ENCODE data around the gene CCL28.
"Not testable (repeated sequence)": the region's sequence is repeated elsewhere in the genome, so short reads cannot be mapped to it uniquely, and the experiment has no call there.

Gene CCL28, protein sequence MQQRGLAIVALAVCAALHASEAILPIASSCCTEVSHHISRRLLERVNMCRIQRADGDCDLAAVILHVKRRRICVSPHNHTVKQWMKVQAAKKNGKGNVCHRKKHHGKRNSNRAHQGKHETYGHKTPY

DNA sequence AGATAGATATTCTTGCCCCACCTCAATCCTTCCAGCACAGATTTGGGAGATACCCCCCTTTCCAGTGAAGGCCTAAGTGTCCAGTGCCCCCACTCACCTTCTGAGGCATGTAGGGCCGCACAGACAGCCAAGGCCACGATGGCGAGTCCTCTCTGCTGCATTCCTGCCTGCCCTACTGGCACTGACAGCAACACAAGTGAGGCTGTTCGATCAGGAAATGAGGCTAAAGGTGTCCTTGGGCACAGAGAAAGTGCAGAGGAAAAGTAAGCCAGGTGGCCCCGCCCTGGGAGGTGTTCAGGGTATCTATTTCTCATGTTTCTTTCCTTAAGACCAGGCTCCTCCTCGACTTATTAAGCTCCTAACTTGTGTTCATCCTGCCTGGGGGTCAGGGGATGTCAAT is at the start of gene CCL28:
CCL28 (minus strand) TSS at position 236 of the 400 bp plus-strand sequence; CDS start at position 161, 75 bp downstream.
- DNase-seq (ENCODE audit: low read depth in 2 of 3, low spot score in 1 of 3) = no peak

DNA sequence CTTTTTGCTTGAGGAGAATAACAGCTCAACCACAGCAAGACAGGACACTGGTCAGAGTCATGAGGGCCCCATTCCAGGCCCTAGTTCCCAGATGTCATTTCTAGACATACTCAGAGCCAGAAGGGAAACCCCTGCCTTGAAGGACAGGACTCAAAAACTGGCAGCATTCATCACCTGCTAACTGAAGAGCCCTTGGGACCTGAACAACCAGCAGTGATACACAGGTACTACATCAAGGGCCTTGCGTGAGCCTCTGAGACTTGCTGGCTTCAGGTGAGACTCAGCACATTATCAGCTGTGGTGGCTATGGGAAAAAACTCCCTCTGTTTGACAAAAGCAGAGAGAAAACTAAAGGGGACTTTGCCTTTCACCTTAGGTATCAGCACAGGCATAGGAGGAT is 48.9 kb upstream of the CCL28 start:
- no peak for DNase-seq (ENCODE audit: low read depth in 2 of 3, low spot score in 1 of 3)

DNA sequence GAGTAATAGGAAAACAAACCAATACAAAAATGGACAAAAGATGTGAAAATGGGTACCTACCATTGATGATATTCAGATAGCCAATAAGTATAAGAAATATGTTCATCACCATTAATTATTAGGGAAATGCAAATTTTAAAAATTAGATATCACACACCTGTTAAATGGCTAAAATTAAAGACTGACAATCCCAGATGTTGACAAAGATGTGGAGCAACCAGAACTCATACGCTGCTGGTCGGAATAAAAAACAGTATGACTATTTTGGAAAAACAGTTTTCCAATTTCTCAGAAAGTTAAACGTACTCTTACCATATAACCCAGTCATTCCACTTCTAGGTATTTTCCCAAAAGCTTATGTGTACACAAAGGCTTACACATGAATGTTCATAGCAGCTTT is 44.4 kb upstream of the CCL28 start:
- DNase-seq (ENCODE audit: low read depth in 2 of 3, low spot score in 1 of 3) = no peak

DNA sequence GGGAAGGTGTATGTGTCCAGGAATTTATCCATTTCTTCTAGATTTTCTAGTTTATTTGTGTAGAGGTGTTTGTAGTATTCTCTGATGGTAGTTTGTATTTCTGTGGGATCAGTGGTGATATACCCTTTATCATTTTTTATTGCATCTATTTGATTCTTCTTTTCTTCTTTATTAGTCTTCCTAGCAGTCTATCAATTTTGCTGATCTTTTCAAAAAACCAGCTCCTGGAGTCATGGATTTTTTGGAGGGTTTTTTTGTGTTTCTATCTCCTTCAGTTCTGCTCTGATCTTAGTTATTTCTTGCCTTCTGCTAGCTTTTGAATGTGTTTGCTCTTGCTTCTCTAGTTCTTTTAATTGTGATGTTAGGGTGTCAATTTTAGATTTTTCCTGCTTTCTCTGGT is 29.4 kb upstream of the CCL28 start:
- DNase-seq (ENCODE audit: low read depth in 2 of 3, low spot score in 1 of 3) = not testable (repeated sequence)

DNA sequence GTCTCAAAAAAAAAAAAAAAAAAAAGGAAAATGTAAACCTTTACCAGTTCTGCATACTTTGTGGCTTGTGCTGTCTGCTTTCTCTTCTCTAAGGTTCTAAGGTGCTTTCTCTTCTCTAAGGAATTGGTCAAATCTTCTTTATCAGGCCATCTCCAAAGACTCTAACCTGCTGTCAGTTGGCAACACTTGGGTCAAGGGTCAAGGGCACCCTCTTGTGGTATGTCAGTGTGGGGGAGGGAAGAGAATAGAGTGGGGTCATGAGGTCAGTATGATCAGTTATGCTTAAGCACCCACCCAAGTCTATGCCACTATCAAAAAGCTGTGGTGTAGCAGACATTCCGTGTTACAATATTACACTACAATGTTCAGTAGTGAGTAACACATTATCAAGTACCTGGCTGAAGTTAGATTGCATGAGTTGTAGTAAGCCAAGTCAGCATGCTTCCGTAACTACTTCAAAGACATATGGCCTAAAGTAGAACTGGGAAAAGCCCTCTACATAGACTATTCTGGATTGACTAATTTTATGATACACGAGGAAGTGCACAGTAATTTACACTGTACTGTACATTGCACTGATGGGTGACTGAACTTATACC is 25.0 kb upstream of the CCL28 start:
- no peak for DNase-seq (ENCODE audit: low read depth in 2 of 3, low spot score in 1 of 3)

DNA sequence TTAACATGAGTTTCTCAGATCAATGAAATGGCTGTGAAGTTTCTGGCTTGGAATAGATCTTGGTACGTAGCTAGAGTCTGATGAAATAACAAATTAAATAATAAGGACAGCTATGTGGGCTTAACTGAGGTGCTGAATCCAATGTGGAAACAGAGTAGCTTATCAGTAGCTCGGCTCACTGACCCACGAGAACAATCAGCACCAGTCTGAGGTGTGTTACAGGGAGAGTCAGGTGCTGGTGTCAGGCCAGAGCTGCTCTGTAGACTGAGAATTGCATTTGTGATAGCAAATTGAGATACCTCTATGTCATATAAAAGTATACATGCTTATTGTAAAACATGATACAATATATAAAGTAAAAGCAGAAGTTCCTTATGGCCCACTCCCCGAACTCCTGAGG is 21.2 kb upstream of the CCL28 start:
- DNase-seq (ENCODE audit: low read depth in 2 of 3, low spot score in 1 of 3) = no peak

DNA sequence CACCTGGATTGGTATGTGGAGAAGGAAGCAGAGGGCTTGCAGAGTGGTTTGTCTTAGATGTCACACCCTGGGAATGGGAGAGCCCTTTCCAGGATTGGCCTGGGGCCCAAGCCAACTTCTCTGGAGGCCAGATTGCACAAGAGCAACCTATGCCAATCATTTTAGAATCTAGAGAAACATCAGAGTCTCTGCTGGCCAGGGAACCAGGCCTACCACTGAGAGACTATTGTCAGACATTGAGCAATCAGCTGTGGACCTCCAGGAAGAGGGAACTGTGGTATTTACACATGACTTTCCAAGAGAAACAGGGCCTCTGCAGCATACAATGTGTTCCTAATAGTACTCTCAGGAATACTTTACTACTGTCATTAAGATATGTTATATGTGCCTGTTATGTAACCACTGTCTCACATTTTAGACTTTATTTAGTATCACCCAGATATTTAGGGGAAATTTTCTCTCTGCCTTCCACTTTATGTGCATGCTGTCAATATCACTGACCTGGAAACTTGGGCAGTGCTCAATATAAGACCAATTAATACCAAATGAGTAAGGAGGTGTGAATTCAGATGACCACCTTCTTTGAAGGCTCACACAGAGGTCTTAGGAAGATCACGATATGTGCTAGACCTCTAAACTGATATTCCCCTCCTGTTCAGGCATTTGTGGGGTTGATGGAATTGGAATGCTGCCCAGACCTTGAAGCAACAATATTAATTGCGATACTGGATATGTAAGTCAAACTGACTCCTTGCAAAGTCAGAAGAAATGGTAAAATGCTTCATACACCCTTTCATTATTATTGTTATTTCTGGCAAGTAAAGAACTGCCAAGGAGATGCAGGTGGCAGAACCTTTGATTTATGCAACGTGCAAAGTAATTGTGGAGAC is 20.5 kb upstream of the CCL28 start:
- no peak for DNase-seq (ENCODE audit: low read depth in 2 of 3, low spot score in 1 of 3)

DNA sequence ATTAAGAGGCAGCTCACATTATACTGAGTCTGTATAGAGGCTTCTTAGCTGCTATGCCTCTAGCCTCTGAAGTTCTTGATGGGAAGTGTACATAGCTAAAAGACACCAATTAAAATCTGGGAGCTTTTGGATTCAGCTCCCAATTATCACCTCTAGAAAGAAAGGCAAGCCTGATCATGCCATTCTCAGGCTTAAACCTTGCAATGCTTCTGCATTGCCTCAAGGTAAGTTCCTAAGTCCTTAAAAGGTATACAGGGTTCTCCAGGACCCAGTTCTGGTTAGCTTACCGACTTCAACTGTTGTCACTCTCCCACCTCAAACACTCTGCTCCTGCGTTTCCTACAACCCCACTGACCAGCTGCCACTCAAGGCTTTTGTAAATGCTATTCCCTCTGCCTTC is 17.5 kb upstream of the CCL28 start:
- DNase-seq (ENCODE audit: low read depth in 2 of 3, low spot score in 1 of 3) = no peak

DNA sequence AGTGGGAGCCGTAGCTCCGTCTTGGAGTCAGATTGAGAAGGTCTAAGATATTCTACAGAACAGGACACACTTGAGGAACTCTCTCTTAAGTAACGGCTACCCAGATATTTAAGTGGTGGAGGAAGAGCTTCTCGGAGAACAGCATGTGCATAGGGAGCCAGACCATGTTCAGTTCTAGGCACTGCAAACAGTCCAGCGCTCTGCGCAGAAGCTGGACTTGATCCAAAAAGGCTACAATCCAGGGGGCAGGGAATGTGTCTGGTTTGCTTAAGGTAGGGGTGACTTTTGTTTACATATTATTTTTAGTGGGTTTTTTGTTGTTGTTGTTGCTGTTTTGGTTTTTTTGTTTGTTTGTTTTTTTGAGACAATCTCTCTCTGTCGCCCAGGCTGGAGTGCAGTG is 16.8 kb upstream of the CCL28 start:
- no peak for DNase-seq (ENCODE audit: low read depth in 2 of 3, low spot score in 1 of 3)

DNA sequence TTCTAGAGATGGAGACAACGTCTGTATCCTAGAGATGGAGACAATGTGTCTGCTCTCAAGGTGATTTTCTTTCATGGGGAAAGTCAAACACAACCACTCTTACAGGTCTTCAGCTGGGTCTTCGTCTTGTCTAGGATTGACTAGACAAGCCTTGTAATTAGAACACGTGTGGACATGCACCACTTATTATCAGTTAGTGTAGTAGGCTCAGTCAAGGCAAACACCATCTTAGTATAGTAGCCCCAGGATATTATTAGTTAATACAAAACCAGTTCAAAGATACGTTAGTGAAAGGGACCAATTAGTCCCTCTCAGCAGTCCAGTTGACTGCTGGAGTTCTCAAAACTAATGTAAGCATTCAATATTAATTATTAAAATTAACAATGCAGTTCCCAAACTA is 15.1 kb upstream of the CCL28 start:
- DNase-seq (ENCODE audit: low read depth in 2 of 3, low spot score in 1 of 3) = no peak

DNA sequence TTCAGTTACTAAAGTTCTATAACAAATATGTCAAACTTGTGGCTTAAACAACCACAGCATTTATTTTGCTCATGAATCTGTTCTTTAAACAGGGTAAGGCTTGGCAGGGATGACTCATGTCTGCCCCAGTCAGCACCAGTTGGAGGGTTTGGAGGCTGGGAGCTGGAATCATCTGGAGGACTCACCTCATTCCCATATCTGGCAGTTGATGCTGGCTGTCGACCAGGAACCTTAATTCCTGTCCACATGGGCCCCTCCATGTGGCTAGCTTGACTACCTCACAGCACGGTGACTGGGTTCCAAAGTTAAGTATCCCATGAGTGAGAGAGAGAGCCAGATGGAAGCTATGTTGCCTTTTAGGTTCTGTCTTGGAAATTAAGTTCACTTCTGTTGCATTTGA is 13.8 kb upstream of the CCL28 start:
- DNase-seq (ENCODE audit: low read depth in 2 of 3, low spot score in 1 of 3) = no peak

DNA sequence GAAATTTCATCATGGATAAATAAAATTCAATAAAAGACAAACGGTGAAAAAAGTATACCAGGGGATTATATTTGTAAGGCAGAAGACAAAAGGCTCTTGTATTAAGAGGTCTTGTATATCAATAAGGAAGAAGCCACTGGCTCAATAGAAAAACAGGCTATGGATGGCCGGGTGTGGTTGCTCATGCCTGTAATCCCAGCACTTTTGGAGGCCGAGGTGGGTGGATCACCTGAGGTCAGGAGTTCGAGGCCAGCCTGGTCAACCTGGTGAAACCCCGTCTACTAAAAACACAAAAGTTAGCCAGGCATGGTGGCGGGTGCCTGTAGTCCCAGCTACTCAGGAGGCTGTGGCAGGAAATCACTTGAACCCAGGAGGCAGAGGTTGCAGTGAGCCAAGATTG is 10.9 kb upstream of the CCL28 start:
- not testable (repeated sequence) for DNase-seq (ENCODE audit: low read depth in 2 of 3, low spot score in 1 of 3)

DNA sequence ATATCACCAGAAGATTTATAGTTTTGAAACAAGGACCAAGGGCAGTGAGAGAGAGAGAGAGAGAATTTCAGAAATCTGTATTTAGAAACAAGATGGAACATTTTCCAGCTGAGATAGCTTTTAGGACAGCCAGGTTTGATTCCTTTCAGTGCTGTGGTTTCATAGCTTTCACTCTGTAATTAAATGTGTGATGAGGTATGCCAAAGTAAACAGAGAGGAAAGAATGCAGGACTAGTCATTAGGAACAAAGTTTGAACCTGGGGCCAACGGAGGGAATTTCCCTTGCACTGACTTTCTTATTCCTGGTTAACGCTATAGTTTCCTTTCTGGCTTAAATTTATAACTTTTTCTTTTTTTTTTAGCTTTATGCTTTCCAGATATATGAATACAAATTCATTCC is 10.0 kb upstream of the CCL28 start:
- DNase-seq (ENCODE audit: low read depth in 2 of 3, low spot score in 1 of 3) = no peak

DNA sequence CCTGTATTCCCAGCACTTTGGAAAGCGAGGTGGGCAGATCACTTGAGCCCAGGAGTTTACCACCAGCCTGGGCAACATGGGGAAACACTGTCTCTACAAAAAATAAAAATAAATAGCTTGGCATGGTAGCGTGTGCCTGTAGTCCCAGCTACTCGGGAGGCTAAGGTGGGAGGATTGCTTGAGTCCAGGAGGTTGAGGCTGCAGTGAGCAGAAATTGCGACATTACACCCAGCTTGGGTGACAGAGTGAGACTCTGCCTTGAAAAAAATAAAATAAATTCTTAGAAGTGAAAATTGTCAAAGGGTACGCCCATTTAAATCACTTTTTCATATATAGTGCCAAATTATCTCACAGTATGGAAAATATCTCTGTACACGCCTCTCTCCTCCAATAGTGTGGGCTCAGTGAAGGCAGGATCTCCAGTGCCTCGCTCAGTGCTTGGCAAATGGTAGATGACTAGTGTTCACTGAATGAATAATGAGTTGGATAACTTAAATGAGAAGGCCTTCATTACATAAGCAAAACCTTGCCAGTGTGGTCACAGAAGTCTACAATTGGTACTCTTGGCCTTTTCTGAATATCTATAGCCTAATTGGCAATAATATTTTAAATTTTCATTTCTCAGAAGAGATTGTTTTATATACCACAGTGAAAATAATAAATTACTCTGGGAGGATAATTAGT is 9.4 kb upstream of the CCL28 start:
- no peak for DNase-seq (ENCODE audit: low read depth in 2 of 3, low spot score in 1 of 3)

DNA sequence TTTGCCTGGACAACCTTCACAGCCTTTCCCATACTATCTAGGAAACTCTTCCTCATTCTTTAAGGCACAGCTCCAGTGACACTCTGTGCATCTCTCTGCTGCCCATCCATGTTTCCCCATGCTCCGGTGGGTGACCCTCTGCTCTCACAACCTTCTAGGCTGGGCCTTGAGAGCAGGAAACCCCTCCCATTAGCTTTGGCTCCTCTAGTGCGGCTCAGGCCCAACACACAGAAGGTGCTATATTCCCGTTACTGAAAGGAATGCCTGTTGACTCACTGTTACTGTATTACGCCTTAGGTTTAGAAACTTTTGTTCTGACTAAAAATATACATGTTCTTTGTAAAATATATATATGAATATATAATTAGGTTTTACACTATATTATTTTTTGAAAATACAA is 8.1 kb upstream of the CCL28 start:
- no peak for DNase-seq (ENCODE audit: low read depth in 2 of 3, low spot score in 1 of 3)

DNA sequence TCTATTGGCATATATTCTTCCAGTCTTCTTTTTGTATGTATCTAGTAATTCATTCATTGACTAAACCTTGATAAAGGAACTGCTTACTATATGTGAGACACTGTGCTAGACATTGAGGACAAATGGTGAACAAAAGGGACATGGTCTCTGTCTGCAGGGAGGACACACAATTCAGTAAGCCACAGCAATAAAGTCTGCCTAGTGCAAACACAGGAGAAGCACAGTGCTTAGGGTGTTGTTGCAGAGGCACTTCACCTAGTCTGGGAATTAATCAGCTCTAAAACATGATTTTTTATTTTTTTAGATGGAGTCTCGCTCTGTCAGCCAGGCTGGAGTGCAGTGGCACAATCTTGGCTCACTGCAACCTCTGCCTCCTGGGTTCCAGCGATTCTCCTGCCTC is 6.4 kb upstream of the CCL28 start:
- DNase-seq (ENCODE audit: low read depth in 2 of 3, low spot score in 1 of 3) = no peak

DNA sequence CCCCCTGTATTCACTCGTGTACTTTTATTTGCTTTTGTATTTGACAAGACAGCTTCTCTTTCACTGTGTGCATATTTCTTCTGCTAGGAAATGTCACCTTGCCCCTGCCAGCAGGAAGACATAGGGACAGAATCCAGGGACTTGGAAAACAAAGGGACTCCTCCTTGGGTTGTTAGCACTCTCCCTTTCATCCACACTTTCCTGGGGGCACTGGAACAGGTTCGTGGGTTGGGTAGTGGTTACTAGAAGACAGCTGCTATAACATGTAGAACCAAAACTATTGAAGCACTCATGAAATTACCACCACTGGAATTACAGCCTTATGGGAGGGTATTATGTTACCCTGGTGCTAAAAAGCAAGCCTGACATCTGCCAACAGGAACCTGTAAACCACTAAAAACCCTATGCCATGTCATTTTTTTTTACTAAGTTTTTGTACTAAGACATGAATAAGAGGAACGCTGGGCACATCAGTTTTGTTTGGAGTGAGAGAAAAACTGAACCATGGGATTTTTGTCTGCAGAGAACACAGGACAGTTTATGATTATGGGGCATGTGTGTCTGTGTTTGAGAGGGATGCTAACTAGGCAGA is 4.7 kb upstream of the CCL28 start:
- DNase-seq (ENCODE audit: low read depth in 2 of 3, low spot score in 1 of 3) = no peak

DNA sequence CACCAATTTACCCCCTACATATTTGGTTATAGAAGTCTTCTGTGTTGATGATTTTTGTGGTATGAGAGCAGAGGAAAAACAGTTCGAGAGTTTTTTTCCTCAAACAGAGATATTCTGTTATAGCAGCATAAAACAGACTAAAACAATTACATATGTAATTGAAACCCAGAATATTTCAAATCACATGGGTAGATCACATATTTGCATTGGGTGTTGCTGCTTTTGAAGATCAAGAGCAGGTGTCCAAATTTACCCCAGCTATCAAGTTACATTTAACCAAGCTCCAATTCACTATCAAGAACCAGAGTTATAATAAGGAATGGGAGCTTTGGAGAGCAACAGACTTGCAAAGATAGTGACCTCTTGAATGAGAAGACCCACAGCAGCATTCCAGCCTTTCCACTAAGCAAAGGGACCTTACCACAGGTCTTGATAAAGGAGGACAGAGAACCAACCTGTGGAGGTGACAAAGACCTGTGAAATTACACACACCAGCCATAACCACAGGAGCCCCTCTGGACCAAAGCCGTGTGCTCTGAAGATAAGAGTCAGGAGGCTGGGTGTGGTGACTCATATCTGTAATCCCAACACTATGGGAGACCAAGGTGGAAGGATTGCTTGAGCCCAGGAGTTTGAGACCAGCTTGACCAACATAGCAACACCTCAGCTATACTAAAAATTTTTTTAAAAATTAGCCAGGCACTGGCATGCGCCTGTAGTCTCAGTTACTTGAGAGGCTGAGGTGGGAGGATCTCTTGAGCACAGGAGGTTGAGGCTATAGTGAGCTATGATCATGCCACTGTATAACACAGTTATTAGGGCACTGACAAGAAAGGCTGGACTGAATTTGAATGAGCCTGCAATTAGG is 4.0 kb upstream of the CCL28 start:
- DNase-seq (ENCODE audit: low read depth in 2 of 3, low spot score in 1 of 3) = no peak

DNA sequence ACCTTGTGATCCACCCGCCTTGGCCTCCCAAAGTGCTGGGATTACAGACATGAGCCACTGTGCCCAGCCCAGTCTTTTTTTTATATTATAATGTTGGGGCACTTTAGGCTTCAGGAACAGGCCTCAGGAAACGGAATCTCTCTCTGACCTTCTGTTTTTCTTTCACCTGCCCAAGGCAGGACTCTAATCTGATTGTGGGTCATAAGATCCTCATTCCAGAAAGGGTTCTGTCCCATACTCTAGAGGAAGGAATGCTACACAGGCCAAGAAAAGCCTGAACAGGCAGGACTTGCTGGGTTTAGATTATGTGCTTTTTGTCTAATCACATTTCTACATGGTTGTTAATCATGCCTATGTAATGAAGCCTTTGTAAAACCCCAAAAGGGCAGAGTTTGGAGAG is 1.8 kb upstream of the CCL28 start:
- DNase-seq (ENCODE audit: low read depth in 2 of 3, low spot score in 1 of 3) = no peak

DNA sequence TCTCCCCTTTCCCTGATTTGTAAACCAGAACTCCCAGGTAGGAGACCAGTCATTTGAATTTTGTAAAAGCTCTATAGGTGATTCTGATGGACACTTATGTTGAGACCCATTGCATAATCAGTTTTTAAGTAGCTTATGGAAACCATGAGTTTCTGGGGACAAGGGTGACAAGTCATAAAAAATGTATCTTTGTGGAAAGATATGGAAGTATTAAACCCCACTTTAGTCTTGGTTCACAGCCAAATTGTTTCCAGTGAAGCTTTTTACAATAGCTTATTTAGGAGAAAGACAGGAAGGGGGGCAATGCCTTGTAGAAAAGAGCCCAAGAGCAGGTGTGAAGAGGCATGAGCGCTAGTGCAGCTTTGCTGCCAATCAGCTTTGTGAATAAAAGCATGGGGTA is 453 bp upstream of the CCL28 start:
- no peak for DNase-seq (ENCODE audit: low read depth in 2 of 3, low spot score in 1 of 3)

DNA sequence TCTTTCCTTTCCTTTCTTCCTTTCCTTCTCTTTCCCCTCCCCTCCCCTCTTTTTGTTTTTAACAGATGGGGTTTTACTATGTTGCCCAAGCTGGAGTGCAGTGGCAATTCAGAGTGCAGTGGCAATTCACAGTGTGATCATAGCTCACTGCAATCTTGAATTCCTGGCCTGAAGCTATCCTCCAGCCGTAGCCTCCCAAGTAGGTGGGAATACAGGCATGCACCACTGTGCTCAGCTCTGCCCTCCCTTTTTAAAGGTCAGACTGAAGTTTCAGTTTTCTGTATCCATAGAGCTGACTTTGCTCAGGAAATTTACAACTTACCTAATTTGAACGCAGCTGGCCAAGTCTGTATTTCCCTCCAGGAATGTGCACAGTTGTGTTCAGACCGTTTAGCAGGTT is 696 bp downstream of the CCL28 start:
- DNase-seq (ENCODE audit: low read depth in 2 of 3, low spot score in 1 of 3) = no peak
